ENCODE measurements around the gene RAB11FIP3. TPM values are rescaled to one million over a fixed set of nuclear protein-coding genes. Genes with fewer than 3 reads are reported as not detected.

Gene RAB11FIP3
- total and polyA plus RNA-seq, 10 of the 15 experiments (the other 5 are each of a cell fraction or from before 2014, with no cell fraction given) = 1.2 to 27.3 (median 7.7) TPM

GRCh38 chr16:513950-514349, 88.5 kb downstream of the RAB11FIP3 start:
- BruUV-seq (replicated peaks) = no TSS peak

More at GRCh38 chr16:513950-514349, 88.5 kb downstream of the RAB11FIP3 start:
- intact Hi-C loops (cut with micrococcal nuclease; ENCODE audit: unreplicated experiment) = no loop called here
- TF ChIP-seq KAT2A (conservative IDR thresholded peaks at IDR 0.05; ENCODE audit: control insufficient read depth, low read depth, low read length) (no peak), BCLAF1 (IDR thresholded peaks at IDR 0.05) (no peak), BACH1 (IDR thresholded peaks at IDR 0.05; ENCODE audit: borderline replicate concordance) (no peak), ZBTB33 (IDR thresholded peaks at IDR 0.05) (no peak), SP1 (IDR thresholded peaks at IDR 0.05; ENCODE audit: low read depth, low read length) (no peak), EP300 (IDR thresholded peaks at IDR 0.05; ENCODE audit: borderline replicate concordance in 1 of 2, control insufficient read depth in 1 of 2, low read depth in 2 of 2, low read length in 2 of 2) (no peak), ZBTB40 (IDR thresholded peaks at IDR 0.05; ENCODE audit: borderline replicate concordance) (no peak), BCL11A (IDR thresholded peaks at IDR 0.05; ENCODE audit: low read depth, low read length) (no peak)
- Histone ChIP-seq H3K79me2 (ENCODE audit: control insufficient read depth, insufficient read depth, low read length) (no peaks in the 10 kb centered on the region), H3K4me1 (ENCODE audit: control insufficient read depth, insufficient read depth, low read length) (no peaks in the 10 kb centered on the region), H3K36me3 (ENCODE audit: control insufficient read depth in 2 of 2, insufficient read depth in 2 of 2, low read length in 1 of 2) (no peaks in the 10 kb centered on the region), H3K4me2 (ENCODE audit: control insufficient read depth, insufficient read depth) (no peak overlapping the region), H2AFZ (ENCODE audit: control insufficient read depth, low read depth, low read length) (no peak overlapping the region), H3K9me3 (replicated peaks; ENCODE audit: control insufficient read depth, insufficient read depth, low read length) (no peaks in the 10 kb centered on the region), H4K20me1 (ENCODE audit: control insufficient read depth, insufficient read depth) (no peaks in the 10 kb centered on the region), H3K27me3 (replicated peaks in 1 of 2; ENCODE audit: control insufficient read depth in 2 of 2, insufficient read depth in 2 of 2, low read length in 1 of 2) (no peaks in the 10 kb centered on the region), H3K9ac (ENCODE audit: control insufficient read depth, insufficient read depth, low read length) (no peak overlapping the region), H3K4me3 (no peak overlapping the region), H3K27ac (ENCODE audit: control insufficient read depth, insufficient read depth) (no peak overlapping the region)
- ChIA-PET SMC1A (ENCODE audit: uncharacterized antibody, unreplicated experiment) (no interaction called here), POLR2A (no interaction called here), CTCF (no interaction called here), RAD21 (ENCODE audit: unreplicated experiment) (no interaction called here)
- FAIRE-seq (no peak), ATAC-seq (no peak), DNase-seq (ENCODE audit: low read depth, low spot score) (no peak)
- in situ Hi-C loops (cut with MboI) = no loop called here
- WGBS (ENCODE audit: insufficient coverage, insufficient replicate concordance, low lambda C conversion rate, missing lambda C conversion rate) = 83% methylated on average over 10 of the region's 10 CpGs
